Brain microvascular endothelial cell (primary cell): ENCODE data around the gene NBPF3.
A peak's percentile ranks its signal among the peaks of the same experiment; 100 is the strongest.

Experiments used
- DNase-seq: peaks from one replicate; pipeline ENCODE4 v3.0.0-alpha.2; 2020
- H3K27ac ChIP-seq: fragments of 250-450 bp; sonication (Bioruptor Pico); 2 replicates; pipeline ENCODE4 v1.5.1; 2020; ENCODE audit warnings: mild to moderate bottlenecking, moderate library complexity
- H3K27me3 ChIP-seq: fragments of 250-450 bp; sonication (Bioruptor Pico); replicated peaks from 2 replicates; pipeline ENCODE4 v1.5.1; 2020; ENCODE audit warnings: mild to moderate bottlenecking
- H3K36me3 ChIP-seq: fragments of 250-450 bp; sonication (Bioruptor Pico); replicated peaks from 2 replicates; pipeline ENCODE4 v1.5.1; 2020; ENCODE audit warnings: mild to moderate bottlenecking
- H3K4me3 ChIP-seq: 2 replicates; pipeline ENCODE4 v1.5.1; 2011; ENCODE audit warnings: low read depth, mild to moderate bottlenecking, control low read depth, low read length, moderate library complexity
- in situ Hi-C: cut with HindIII; loops from 2 replicates; pipeline ENCODE4 v1.10.0; 2017; ENCODE audit warnings: low sequenced_read_pairs, low pct_ligation_motif_present
- TF ChIP-seq, protein P1 (sequence below): IDR thresholded peaks from 2 replicates; pipeline ENCODE4 v1.5.1; 2011; ENCODE audit warnings: low read depth, mild to moderate bottlenecking, moderate library complexity, low read length, control low read depth, inconsistent platforms; ENCODE audit errors: missing control alignments

Gene NBPF3

DNA sequence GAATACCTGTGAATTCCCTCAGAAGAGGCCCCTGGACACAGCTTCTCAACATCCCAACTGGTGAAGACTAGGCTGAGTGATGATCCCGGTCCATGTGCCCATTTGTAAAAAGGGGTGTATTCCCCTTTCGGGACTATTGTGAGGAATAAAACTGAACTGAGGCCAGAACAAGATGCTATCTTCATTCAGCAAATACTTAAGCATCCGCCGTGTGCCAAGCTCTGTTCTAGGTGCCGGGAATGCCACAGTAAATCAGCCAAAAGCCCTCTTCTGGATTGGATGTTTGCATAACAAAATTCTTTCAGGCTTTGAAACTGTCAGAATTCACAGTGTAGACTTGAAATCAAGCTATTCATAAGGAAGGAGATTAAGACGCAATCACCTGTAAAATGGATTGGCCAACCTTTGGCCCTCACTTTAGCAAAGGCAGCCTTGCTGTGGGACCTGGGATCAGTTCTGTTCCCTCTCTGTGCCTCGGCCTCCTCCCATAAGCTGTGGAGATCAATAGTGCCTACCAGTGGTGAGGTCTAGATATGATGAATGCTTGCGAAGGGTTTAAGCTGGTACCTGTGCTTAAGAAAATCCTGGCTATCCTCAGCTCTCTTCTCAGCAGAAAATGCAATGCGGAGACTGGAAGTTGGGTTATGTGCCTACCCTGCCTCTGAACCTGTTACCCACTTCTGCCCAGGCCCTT, 71.1 kb downstream of the NBPF3 start:
- Histone ChIP-seq H3K4me3 (no peak overlapping the region), H3K27ac (peak overlapping the region; percentile 78), H3K27me3 (peaks cover 7% of the 10 kb centered on the region), H3K36me3 (no peaks in the 10 kb centered on the region)
- TF ChIP-seq, protein P1, sequence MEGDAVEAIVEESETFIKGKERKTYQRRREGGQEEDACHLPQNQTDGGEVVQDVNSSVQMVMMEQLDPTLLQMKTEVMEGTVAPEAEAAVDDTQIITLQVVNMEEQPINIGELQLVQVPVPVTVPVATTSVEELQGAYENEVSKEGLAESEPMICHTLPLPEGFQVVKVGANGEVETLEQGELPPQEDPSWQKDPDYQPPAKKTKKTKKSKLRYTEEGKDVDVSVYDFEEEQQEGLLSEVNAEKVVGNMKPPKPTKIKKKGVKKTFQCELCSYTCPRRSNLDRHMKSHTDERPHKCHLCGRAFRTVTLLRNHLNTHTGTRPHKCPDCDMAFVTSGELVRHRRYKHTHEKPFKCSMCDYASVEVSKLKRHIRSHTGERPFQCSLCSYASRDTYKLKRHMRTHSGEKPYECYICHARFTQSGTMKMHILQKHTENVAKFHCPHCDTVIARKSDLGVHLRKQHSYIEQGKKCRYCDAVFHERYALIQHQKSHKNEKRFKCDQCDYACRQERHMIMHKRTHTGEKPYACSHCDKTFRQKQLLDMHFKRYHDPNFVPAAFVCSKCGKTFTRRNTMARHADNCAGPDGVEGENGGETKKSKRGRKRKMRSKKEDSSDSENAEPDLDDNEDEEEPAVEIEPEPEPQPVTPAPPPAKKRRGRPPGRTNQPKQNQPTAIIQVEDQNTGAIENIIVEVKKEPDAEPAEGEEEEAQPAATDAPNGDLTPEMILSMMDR: peak; percentile 21
- in situ Hi-C loops: no loop called here
- no peak for DNase-seq

DNA sequence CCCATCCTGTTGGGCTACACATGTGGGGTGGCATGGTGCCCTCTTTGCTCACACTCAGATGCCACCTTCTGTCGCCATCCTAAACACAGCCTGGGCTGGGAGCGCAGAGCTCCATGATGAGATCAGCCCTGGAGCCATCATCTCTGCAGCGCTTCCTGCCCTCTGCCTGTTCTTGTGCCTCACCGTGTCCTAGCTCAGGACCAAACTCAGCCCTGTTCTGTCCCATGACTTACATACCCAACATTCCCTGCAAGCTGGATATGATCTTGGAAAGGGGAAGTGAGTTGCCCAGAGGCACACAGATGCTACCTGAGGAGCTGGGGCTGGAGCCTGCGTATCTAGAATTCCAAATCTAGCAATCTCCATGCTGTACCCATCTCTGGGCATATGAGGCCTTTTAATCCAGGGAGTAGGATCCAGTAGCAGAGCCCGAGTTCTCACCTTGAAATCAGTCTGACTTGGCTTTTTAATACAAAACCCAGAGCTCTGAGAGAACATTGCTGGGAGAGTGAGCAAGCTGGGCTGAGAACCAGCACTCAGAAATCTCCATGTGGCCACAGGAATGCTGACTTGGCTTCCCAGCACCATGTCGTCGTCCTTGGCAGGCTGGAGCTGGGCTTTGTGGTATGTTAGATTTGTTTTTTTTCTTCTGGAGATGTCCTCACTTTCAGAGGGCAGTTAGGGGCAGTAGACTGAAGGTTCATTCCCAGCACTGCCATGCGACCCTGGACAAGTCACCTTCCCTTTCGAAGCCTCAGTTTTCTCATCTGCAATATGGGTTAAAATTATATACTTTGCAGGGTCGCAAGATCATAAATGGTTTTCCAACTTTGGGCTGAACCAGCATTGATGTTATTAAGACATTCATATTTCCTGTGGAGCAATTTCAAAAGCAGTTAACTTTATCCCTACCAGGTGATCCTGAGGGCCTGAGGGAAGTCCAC, 71.9 kb downstream of the NBPF3 start:
- Histone ChIP-seq H3K27ac (peak overlapping the region; percentile 78), H3K27me3 (peaks cover 7% of the 10 kb centered on the region), H3K36me3 (no peaks in the 10 kb centered on the region), H3K4me3 (no peak overlapping the region)
- in situ Hi-C loops: no loop called here
- TF ChIP-seq, protein P1: no peak
- peak; percentile 95 for DNase-seq

DNA sequence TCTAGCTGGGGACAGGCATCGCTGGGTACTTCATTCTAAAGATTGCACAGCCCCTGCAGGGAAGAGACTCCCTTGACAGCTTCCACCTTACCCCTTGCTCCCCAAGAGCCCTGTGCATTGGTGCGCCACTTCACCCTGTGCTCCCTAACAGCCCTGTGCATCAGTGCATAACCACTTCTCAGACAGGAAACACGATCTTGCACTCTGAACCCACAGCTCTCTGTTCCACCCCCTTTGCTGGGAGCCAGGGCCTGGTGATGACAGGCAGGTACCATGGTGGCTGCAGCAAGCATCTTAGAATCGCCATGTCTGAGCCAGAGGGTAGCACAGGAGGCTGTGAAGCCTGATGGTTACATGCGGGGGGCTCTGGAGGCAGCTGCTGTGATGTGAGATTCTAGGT, 74.3 kb downstream of the NBPF3 start:
- H3K4me3 ChIP-seq: no peak overlapping the region
- TF ChIP-seq, protein P1: no peak
- H3K27me3 ChIP-seq: peaks cover 5% of the 10 kb centered on the region
- no peaks in the 10 kb centered on the region for H3K36me3 ChIP-seq
- DNase-seq: no peak
- H3K27ac ChIP-seq: no peak overlapping the region
- in situ Hi-C loops: no loop called here

DNA sequence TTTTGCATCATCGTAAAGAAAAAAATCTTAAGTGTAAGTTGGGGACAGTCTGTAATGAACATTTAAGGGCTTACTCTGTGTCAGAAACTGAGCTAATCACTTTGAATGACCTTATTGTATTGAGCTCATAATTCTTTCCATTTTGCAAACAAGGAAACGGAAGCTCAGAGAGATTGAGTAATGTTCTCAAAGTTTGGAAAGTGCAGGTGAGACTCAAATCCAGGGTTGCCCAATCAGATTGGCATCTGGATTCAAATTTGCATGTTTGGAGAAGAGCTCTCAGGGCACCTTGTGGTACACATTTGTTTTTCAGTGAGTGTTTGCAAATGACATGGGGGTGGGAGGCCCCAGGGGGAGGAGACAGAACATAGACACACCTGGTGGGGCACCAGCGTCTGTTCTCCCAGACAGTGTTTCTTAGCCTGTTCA, 77.2 kb downstream of the NBPF3 start:
- in situ Hi-C loops: no loop called here
- Histone ChIP-seq H3K36me3 (no peaks in the 10 kb centered on the region), H3K27me3 (no peaks in the 10 kb centered on the region), H3K4me3 (no peak overlapping the region), H3K27ac (no peak overlapping the region)
- TF ChIP-seq, protein P1: no peak
- no peak for DNase-seq

DNA sequence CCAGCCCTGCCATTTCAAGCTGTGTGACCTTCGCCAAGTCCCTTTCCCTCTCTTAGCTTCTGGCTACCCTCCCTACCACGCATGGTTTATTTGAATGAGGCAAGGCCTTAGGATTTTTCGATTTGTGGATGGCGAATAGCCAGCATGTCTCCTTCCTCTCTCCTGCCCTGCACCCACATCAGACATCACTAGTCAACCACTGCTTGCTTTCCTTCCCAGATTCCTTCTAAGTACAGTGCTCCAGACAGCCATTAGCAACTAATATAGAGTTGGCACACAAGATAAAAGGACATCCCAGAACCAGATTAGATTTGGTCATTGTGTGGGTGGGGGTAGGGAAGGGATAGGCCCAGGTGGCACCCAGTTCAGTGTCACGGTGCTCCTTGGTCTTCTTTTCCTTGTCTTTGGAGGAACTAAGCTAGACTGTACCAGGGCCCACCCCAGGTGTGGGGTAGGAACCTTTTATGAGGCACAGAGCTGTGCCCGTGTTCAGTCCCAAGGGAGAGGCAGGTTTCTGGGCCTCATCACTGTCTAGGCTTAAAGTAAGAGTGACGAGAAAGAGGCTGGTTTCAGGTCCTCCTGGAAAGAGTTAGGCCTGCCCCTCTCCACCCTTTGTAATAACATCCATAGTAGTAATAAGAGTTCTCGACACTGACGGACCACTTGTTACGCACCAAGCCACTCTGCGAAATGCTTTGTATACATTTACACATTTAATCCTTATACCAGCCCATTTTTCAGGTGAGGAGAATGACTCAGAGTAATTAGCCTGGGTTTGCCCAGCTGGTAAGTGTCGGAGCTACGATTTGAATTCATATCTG, 77.9 kb downstream of the NBPF3 start:
- H3K4me3 ChIP-seq: no peak overlapping the region
- no peaks in the 10 kb centered on the region for H3K36me3 ChIP-seq
- H3K27ac ChIP-seq: no peak overlapping the region
- TF ChIP-seq, protein P1: no peak
- DNase-seq: no peak
- H3K27me3 ChIP-seq: no peaks in the 10 kb centered on the region
- in situ Hi-C loops: no loop called here
